Measurements from ENCODE around the gene GPHB5. TPM values are rescaled to one million over a fixed set of nuclear protein-coding genes. Genes with fewer than 3 reads are reported as not detected.

The GPHB5 gene
- total RNA-seq, 1 experiment from 2014 or later = not detected

- H3K4ac ChIP-seq (ENCODE audit: low read depth, low read length) = no peak overlapping the region
- no peaks in the 10 kb centered on the region for H4K20me1 ChIP-seq (ENCODE audit: control insufficient read depth, insufficient read depth, insufficient read length)
- no peak overlapping the region for H2BK15ac ChIP-seq (ENCODE audit: low read depth, low read length)
- Mint-ChIP-seq H3K36me3 (ENCODE audit: insufficient read depth in 1 of 3, low read depth in 3 of 3) (no peaks in the 10 kb centered on the region), H3K27me3 (ENCODE audit: low read depth) (no peaks in the 10 kb centered on the region), H3K4me1 (0 out of 4 replicates have a peak, but pooled peaks cover 0 to 3% of the 10 kb centered on the region in 2 experiments), H3K4me3 (no peak overlapping the region), H3K27ac (no peak overlapping the region), H3K9me3 (no peaks in the 10 kb centered on the region)
- H3T11ph ChIP-seq (ENCODE audit: low read length) = no peak overlapping the region
- no peaks in the 10 kb centered on the region for H3K4me1 ChIP-seq (ENCODE audit: insufficient read depth, low read length)
- no peak overlapping the region for H3K56ac ChIP-seq (ENCODE audit: insufficient read length, low read depth, low read length)
- H3K23me2 ChIP-seq (ENCODE audit: insufficient read length, low read depth, low read length, poor library complexity, severe bottlenecking) = no peaks in the 10 kb centered on the region
- H3K4me2 ChIP-seq (ENCODE audit: insufficient read depth, insufficient read length, low read length) = no peak overlapping the region
- H3K23ac ChIP-seq (ENCODE audit: insufficient read length, low read depth, low read length) = no peak overlapping the region
- no peak overlapping the region for H3K9ac ChIP-seq (ENCODE audit: extremely low read depth, insufficient read length, low read length)
- no peak for DNase-seq
- H2AK5ac ChIP-seq (ENCODE audit: insufficient read length, low read length) = no peak overlapping the region
- no peak overlapping the region for H2BK20ac ChIP-seq (ENCODE audit: low read depth, low read length, poor library complexity, severe bottlenecking)
- no peak overlapping the region for H2BK5ac ChIP-seq (ENCODE audit: insufficient read length, low read length)
- H2BK120ac ChIP-seq (ENCODE audit: low read depth, low read length, poor library complexity, severe bottlenecking) = no peak overlapping the region
- no peaks in the 10 kb centered on the region for H3K79me1 ChIP-seq (ENCODE audit: insufficient read depth, low read depth, low read length, poor library complexity, severe bottlenecking)
- no peak overlapping the region for H4K5ac ChIP-seq (ENCODE audit: insufficient read length, low read depth, low read length)
- no CpG with 5 or more reads among the region's 8 CpGs for WGBS (ENCODE audit: extremely low coverage, insufficient read length, low lambda C conversion rate)
- H2BK12ac ChIP-seq (ENCODE audit: insufficient read length, low read depth, low read length) = no peak overlapping the region
- H3K79me2 ChIP-seq (ENCODE audit: insufficient read depth, low read length) = no peaks in the 10 kb centered on the region
- no peak overlapping the region for H2AFZ ChIP-seq (ENCODE audit: low read length)
- H4K91ac ChIP-seq (ENCODE audit: insufficient read length, low read depth, low read length) = no peak overlapping the region
- no peaks in the 10 kb centered on the region for H3K27me3 ChIP-seq (ENCODE audit: insufficient read depth, low read length)
- H3K9me3 ChIP-seq (ENCODE audit: control insufficient read depth, low read depth, low read length) = no peaks in the 10 kb centered on the region
- no peak overlapping the region for H4K8ac ChIP-seq (replicated peaks; ENCODE audit: insufficient read length, low read depth, low read length)
- no peak overlapping the region for H3K18ac ChIP-seq (ENCODE audit: insufficient read length, low read depth, low read length)
- no peak overlapping the region for H3K27ac ChIP-seq (ENCODE audit: insufficient read length, low read depth, low read length)
- TF ChIP-seq CTCF (conservative IDR thresholded peaks at IDR 0.05) = no peak
- no peak overlapping the region for H3K14ac ChIP-seq (ENCODE audit: insufficient read depth, low read length)
Observed at GRCh38 chr14:63273717-63274655, 44.7 kb downstream of the GPHB5 start.
